CD14-positive monocyte (primary cell): ENCODE measurements around the gene KAT6B. TPM values are rescaled to one million over a fixed set of nuclear protein-coding genes. Genes with fewer than 3 reads are reported as not detected.
A peak's percentile ranks its signal among the peaks of the same experiment; 100 is the strongest.

Experiments used
- DNase-seq, 3 donors: peaks; one replicate each; pipeline ENCODE4 v3.0.0-alpha.2; 2011 to 2022
- H2AFZ ChIP-seq: 2 replicates; pipeline ENCODE4 v1.6.0; 2012; ENCODE audit warnings: mild to moderate bottlenecking, low read depth, low read length, inconsistent platforms; ENCODE audit not compliant: insufficient read depth, poor library complexity, severe bottlenecking
- H3K27ac ChIP-seq, 2 donors: 1 replicate in 1 of 2; 2 replicates in 1 of 2; pipeline ENCODE4 v1.5.1; 2012 to 2013; ENCODE audit warnings: low read length in 2 of 2, control low read depth in 1 of 2, inconsistent platforms in 1 of 2, low read depth in 1 of 2, mild to moderate bottlenecking in 1 of 2
- H3K27me3 ChIP-seq, 2 donors: one replicate each; pipeline versions ENCODE4 v1.6.0 to v1.6.1; 2011 to 2013; ENCODE audit warnings: low read length in 2 of 2; ENCODE audit not compliant: control insufficient read depth in 2 of 2, insufficient read depth in 2 of 2
- H3K36me3 ChIP-seq, 2 donors: replicated peaks in 1 of 2; 1 replicate in 1 of 2; 2 replicates in 1 of 2; pipeline versions ENCODE4 v1.5.1 to v1.6.1; 2012 to 2013; ENCODE audit warnings: low read length in 2 of 2, control low read depth in 1 of 2, inconsistent platforms in 1 of 2, mild to moderate bottlenecking in 1 of 2; ENCODE audit not compliant: insufficient read depth in 2 of 2, control insufficient read depth in 1 of 2
- H3K4me1 ChIP-seq, 2 donors: 1 replicate in 1 of 2; 2 replicates in 1 of 2; pipeline versions ENCODE4 v1.5.1 to v1.6.1; 2012 to 2013; ENCODE audit warnings: low read length in 2 of 2, control low read depth in 1 of 2, inconsistent platforms in 1 of 2, mild to moderate bottlenecking in 1 of 2, moderate library complexity in 1 of 2; ENCODE audit not compliant: insufficient read depth in 2 of 2, control insufficient read depth in 1 of 2
- H3K4me2 ChIP-seq: replicated peaks from 2 replicates; pipeline ENCODE3; 2012; ENCODE audit warnings: low read length, moderate library complexity, mild to moderate bottlenecking; ENCODE audit not compliant: poor library complexity, severe bottlenecking; ENCODE audit errors: extremely low read depth
- H3K4me3 ChIP-seq, 3 experiments: fragments of 200-600 bp in 1 of 3; sonication (generic) in 1 of 3; replicated peaks in 1 of 3; 1 replicate in 2 of 3; 2 replicates in 1 of 3; pipeline ENCODE4 v1.5.1; 2011 to 2013; ENCODE audit warnings: low read length in 3 of 3, mild to moderate bottlenecking in 3 of 3, control low read depth in 2 of 3, low read depth in 2 of 3, inconsistent platforms in 1 of 3, moderate library complexity in 1 of 3
- H3K79me2 ChIP-seq: 2 replicates; pipeline ENCODE4 v1.6.0; 2012; ENCODE audit warnings: mild to moderate bottlenecking, control low read depth, inconsistent platforms, low read length, moderate library complexity; ENCODE audit not compliant: insufficient read depth
- H3K9ac ChIP-seq: 2 replicates; pipeline ENCODE4 v1.6.0; 2017; ENCODE audit warnings: low read length, mild to moderate bottlenecking; ENCODE audit not compliant: insufficient read depth, poor library complexity, severe bottlenecking
- H3K9me3 ChIP-seq, 2 donors: replicated peaks in 1 of 2; 1 replicate in 1 of 2; 2 replicates in 1 of 2; pipeline versions ENCODE4 v1.5.1 to v1.6.1; 2012 to 2013; ENCODE audit warnings: low read length in 2 of 2, control low read depth in 1 of 2; ENCODE audit not compliant: control insufficient read depth in 1 of 2, insufficient read depth in 1 of 2
- H4K20me1 ChIP-seq: 2 replicates; pipeline ENCODE4 v1.6.0; 2012; ENCODE audit warnings: mild to moderate bottlenecking, low read length, control low read depth, moderate library complexity; ENCODE audit not compliant: insufficient read depth
- H3K27ac Mint-ChIP-seq, 7 donors: one replicate each; pipeline ENCODE4 v1.8.0; 2020; ENCODE audit warnings: mild to moderate bottlenecking in 7 of 7, mixed read lengths in 7 of 7, moderate library complexity in 6 of 7, inconsistent platforms in 2 of 7
- H3K27me3 Mint-ChIP-seq, 3 donors: one replicate each; pipeline ENCODE4 v1.8.0; 2021 to 2022; ENCODE audit warnings: low read depth in 3 of 3, mild to moderate bottlenecking in 3 of 3, mixed read lengths in 3 of 3, moderate library complexity in 3 of 3, inconsistent platforms in 1 of 3
- H3K36me3 Mint-ChIP-seq, 2 donors: one replicate each; pipeline ENCODE4 v1.8.0; 2020; ENCODE audit warnings: mixed read lengths in 2 of 2, inconsistent platforms in 1 of 2, mild to moderate bottlenecking in 1 of 2
- H3K4me1 Mint-ChIP-seq: one replicate; pipeline ENCODE4 v1.8.0; 2020; ENCODE audit warnings: mild to moderate bottlenecking, mixed read lengths
- H3K4me3 Mint-ChIP-seq, 2 donors: one replicate each; pipeline ENCODE4 v1.8.0; 2020; ENCODE audit warnings: mild to moderate bottlenecking in 2 of 2, mixed read lengths in 2 of 2, moderate library complexity in 1 of 2
- H3K9me3 Mint-ChIP-seq, 7 donors: one replicate each; pipeline ENCODE4 v1.8.0; 2020 to 2022; ENCODE audit warnings: mixed read lengths in 7 of 7, mild to moderate bottlenecking in 6 of 7, moderate library complexity in 6 of 7, inconsistent platforms in 2 of 7
- whole genome bisulfite sequencing: methylation state at CpG from one replicate; pipeline ENCODE4 v1.1.5; 2013; ENCODE audit warnings: missing lambda C conversion rate; ENCODE audit not compliant: insufficient coverage; 5-methylcytosine and 5-hydroxymethylcytosine counted together
- intact Hi-C, 2 donors: fragments of 100-400 bp; cut with micrococcal nuclease; formaldehyde crosslinking; loops; one replicate each; pipeline versions ENCODE4 v1.15.0 to v1.15.1; 2023
- polyA plus RNA-seq, 3 donors: library from polyadenylated mRNA; depleted of rRNA in 1 of 3; unstranded in 2 of 3; stranded (reverse) in 1 of 3; fragments of 300-500 nt in 2 of 3; fragments of >200 nt in 1 of 3; fragmentation: Illumina TruSeq in 2 of 3; gene quantifications; 1 replicate in 2 of 3; 2 replicates in 1 of 3; pipeline ENCODE4 v1.2.3, GENCODE V29; 2012 to 2021
- TF ChIP-seq, protein P1 (sequence below): fragments of 200-600 bp; IDR thresholded peaks from one replicate; pipeline ENCODE4 v1.8.0; 2022; ENCODE audit warnings: antibody characterized with exemption, mild to moderate bottlenecking

Gene KAT6B
- polyA plus RNA-seq, 3 donors = 3.3 to 6.4 (median 6.2) TPM

DNA sequence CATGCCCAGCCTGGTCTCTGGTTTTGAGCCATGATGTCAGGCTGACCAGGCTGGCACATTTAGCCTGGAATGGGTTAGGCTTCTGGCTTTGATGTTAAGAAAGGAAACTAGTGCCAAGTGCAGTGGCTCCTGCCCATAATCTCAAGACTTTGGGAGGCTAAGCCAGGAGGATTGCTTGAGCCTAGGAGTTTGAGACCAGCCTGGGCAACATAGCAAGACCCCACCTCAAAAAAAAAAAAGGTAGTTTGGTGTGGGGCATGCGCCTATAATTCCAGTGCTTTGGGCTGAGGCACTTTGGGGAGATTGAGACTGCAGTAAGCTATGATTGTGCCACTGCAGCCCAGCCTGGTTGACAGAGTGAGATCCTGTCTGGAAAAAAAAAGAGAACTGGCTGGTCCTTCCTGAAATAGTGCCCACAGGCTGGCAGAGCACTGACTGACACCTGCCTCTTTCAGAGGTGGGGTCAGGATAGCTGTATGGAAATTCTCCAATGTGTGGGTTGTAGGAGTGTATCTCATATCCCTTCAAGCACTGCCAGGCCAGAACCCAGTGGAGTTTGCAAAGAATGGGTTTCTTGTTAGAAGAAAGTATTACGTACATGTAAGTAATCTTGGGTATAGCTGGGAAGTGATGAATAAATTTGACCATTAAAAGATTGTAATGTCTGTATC, 61.3 kb downstream of the KAT6B start:
- Mint-ChIP-seq H3K4me1 (peaks cover 33% of the 10 kb centered on the region), H3K36me3 (peaks cover 2 to 3% of the 10 kb centered on the region in 2 donors), H3K4me3 (no peak overlapping the region), H3K27ac (peak overlapping the region; percentile 37 to 79 (median 60)), H3K9me3 (no peaks in the 10 kb centered on the region), H3K27me3 (no peaks in the 10 kb centered on the region)
- no CpG with 5 or more reads among the region's 2 CpGs for WGBS
- peaks cover 11% of the 10 kb centered on the region for H4K20me1 ChIP-seq
- H3K79me2 ChIP-seq = peaks cover 24% of the 10 kb centered on the region
- H2AFZ ChIP-seq = no peak overlapping the region
- peaks cover 16 to 21% of the 10 kb centered on the region in 2 donors for H3K4me1 ChIP-seq
- H3K9me3 ChIP-seq = no peaks in the 10 kb centered on the region
- H3K36me3 ChIP-seq = no peaks in the 10 kb centered on the region
- H3K27ac ChIP-seq = peak overlapping the region; percentile 18 to 56
- no peak overlapping the region for H3K9ac ChIP-seq
- TF ChIP-seq, protein P1, sequence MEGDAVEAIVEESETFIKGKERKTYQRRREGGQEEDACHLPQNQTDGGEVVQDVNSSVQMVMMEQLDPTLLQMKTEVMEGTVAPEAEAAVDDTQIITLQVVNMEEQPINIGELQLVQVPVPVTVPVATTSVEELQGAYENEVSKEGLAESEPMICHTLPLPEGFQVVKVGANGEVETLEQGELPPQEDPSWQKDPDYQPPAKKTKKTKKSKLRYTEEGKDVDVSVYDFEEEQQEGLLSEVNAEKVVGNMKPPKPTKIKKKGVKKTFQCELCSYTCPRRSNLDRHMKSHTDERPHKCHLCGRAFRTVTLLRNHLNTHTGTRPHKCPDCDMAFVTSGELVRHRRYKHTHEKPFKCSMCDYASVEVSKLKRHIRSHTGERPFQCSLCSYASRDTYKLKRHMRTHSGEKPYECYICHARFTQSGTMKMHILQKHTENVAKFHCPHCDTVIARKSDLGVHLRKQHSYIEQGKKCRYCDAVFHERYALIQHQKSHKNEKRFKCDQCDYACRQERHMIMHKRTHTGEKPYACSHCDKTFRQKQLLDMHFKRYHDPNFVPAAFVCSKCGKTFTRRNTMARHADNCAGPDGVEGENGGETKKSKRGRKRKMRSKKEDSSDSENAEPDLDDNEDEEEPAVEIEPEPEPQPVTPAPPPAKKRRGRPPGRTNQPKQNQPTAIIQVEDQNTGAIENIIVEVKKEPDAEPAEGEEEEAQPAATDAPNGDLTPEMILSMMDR = no peak
- no peaks in the 10 kb centered on the region for H3K27me3 ChIP-seq
- no peak overlapping the region for H3K4me3 ChIP-seq
- H3K4me2 ChIP-seq = no peak overlapping the region
- intact Hi-C loops = no loop called here
- peak; percentile 3 to 34 (median 21) for DNase-seq

DNA sequence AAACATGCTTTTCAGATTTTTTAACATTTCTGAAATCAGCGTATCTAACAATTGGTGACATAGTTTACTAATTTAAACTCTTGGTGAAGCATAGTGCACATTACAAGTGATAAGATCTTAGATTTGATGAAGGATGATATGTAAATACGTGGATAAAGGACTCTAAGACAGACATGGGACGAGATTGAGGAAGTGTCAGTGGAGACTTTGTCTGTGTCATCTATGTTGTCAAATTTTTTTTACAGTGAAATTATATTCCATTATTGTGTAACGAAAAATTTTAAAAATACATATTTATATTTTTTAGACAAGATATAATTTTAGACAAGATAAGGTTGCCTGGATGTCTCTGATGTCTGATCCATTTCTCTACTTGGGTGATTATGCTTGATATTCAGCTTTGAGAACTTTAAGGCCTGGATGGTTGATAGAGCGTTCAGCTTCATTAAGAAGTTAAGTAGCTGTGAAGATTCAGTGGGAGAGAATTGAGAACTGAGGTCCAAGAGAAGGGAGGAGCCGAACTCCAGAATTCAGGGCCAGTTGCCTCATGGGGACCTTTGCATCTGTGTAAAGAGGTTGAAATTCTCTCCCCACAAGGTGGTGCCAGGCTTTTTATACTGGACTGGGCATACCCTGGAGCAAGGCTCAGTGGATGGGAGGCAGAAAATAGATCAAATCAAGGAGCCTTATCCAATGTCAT, 62.7 kb downstream of the KAT6B start:
- Histone ChIP-seq H3K79me2 (peaks cover 22% of the 10 kb centered on the region), H3K4me1 (peaks cover 16 to 21% of the 10 kb centered on the region in 2 donors), H3K27ac (peak overlapping the region in 1 of 2 donors; percentile 75), H3K9ac (no peak overlapping the region), H3K27me3 (no peaks in the 10 kb centered on the region), H3K9me3 (no peaks in the 10 kb centered on the region), H2AFZ (no peak overlapping the region), H4K20me1 (peaks cover 7% of the 10 kb centered on the region), H3K36me3 (no peaks in the 10 kb centered on the region), H3K4me3 (no peak overlapping the region), H3K4me2 (no peak overlapping the region)
- Mint-ChIP-seq H3K9me3 (peaks cover 0 to 1% (median 0%) of the 10 kb centered on the region in 7 donors), H3K27me3 (no peaks in the 10 kb centered on the region), H3K4me1 (peaks cover 32% of the 10 kb centered on the region), H3K27ac (peak overlapping the region; percentile 71 to 90 (median 84)), H3K4me3 (no peak overlapping the region), H3K36me3 (peaks cover 2 to 3% of the 10 kb centered on the region in 2 donors)
- TF ChIP-seq, protein P1 = no peak
- intact Hi-C loops = no loop called here
- 90% methylated on average over 2 of the region's 6 CpGs for WGBS
- peak; percentile 28 to 54 (median 50) for DNase-seq
